ENCODE measurements around the gene MED27. TPM values are rescaled to one million over a fixed set of nuclear protein-coding genes. Genes with fewer than 3 reads are reported as not detected.

The MED27 gene
- total and polyA plus RNA-seq, 8 donors = 0.87 to 21.9 (median 12.7) TPM

GRCh38 chr9:131899296-131900228, 180.1 kb downstream of the MED27 start:
- Histone ChIP-seq H3K27me3 (no peaks in the 10 kb centered on the region), H3K4me3 (no peak overlapping the region), H3K27ac (no peak overlapping the region), H3K9me3 (no peaks in the 10 kb centered on the region), H3K4me1 (no peaks in the 10 kb centered on the region), H3K36me3 (no peaks in the 10 kb centered on the region)
- intact Hi-C loops (cut with DNase I; ENCODE audit: low total_unique reads) = no loop called here
- TF ChIP-seq CTCF (IDR thresholded peaks at IDR 0.05) (no peak), EP300 (IDR thresholded peaks at IDR 0.05) (no peak), POLR2AphosphoS5 (IDR thresholded peaks at IDR 0.05) (no peak), POLR2A (IDR thresholded peaks at IDR 0.05) (no peak)
- no peak for DNase-seq
- 88 to 93% (median 90%) methylated on average over 20 of the region's 20 CpGs for WGBS, 5 donors

GRCh38 chr9:131892902-131893500, 186.7 kb downstream of the MED27 start:
- DNase-seq = no peak
- H3K36me3 ChIP-seq = peaks cover 0 to 46% (median 34%) of the 10 kb centered on the region in 4 donors
- H3K4me1 ChIP-seq = peaks cover 0 to 6% (median 2%) of the 10 kb centered on the region in 4 donors
- H3K27ac ChIP-seq = no peak overlapping the region
- no peaks in the 10 kb centered on the region for H3K27me3 ChIP-seq
- no peaks in the 10 kb centered on the region for H3K9me3 ChIP-seq
- intact Hi-C loops (cut with DNase I; ENCODE audit: low total_unique reads) = no loop called here
- no peak for TF ChIP-seq POLR2AphosphoS5 (IDR thresholded peaks at IDR 0.05)
- TF ChIP-seq CTCF (IDR thresholded peaks at IDR 0.05) = no peak
- TF ChIP-seq EP300 (IDR thresholded peaks at IDR 0.05) = no peak
- TF ChIP-seq POLR2A (IDR thresholded peaks at IDR 0.05) = no peak
- WGBS, 5 donors = 87 to 92% (median 89%) methylated on average over 9 of the region's 9 CpGs
- no peak overlapping the region for H3K4me3 ChIP-seq

- Histone ChIP-seq H3K4me3 (no peak overlapping the region), H3K27ac (no peak overlapping the region), H3K4me1 (peaks cover 0 to 7% (median 5%) of the 10 kb centered on the region in 4 donors), H3K36me3 (peaks cover 0 to 49% (median 34%) of the 10 kb centered on the region in 4 donors), H3K9me3 (no peaks in the 10 kb centered on the region), H3K27me3 (no peaks in the 10 kb centered on the region)
- 62 to 77% (median 66%) methylated on average over 5 of the region's 5 CpGs for WGBS, 5 donors
- intact Hi-C loops (cut with DNase I; ENCODE audit: low total_unique reads) = no loop called here
- no peak for TF ChIP-seq EP300 (IDR thresholded peaks at IDR 0.05)
- no peak for TF ChIP-seq POLR2AphosphoS5 (IDR thresholded peaks at IDR 0.05)
- TF ChIP-seq POLR2A (IDR thresholded peaks at IDR 0.05) = no peak
- no peak for TF ChIP-seq CTCF (IDR thresholded peaks at IDR 0.05)
- no peak for DNase-seq
Observed at GRCh38 chr9:131892162-131892707, 187.4 kb downstream of the MED27 start.

GRCh38 chr9:131891598-131891997, 188.1 kb downstream of the MED27 start:
- peaks cover 0 to 49% (median 34%) of the 10 kb centered on the region in 4 donors for H3K36me3 ChIP-seq
- H3K4me3 ChIP-seq = no peak overlapping the region
- TF ChIP-seq EP300 (IDR thresholded peaks at IDR 0.05) = no peak
- no peak for TF ChIP-seq POLR2AphosphoS5 (IDR thresholded peaks at IDR 0.05)
- no peak for TF ChIP-seq CTCF (IDR thresholded peaks at IDR 0.05)
- no peak for TF ChIP-seq POLR2A (IDR thresholded peaks at IDR 0.05)
- H3K9me3 ChIP-seq = no peaks in the 10 kb centered on the region
- no peak overlapping the region for H3K27ac ChIP-seq
- DNase-seq = peak in 1 of 2 donors; percentile 35
- intact Hi-C loops (cut with DNase I; ENCODE audit: low total_unique reads) = no loop called here
- peaks cover 0 to 12% (median 7%) of the 10 kb centered on the region in 4 donors for H3K4me1 ChIP-seq
- H3K27me3 ChIP-seq = no peaks in the 10 kb centered on the region
- WGBS, 5 donors = 90 to 96% (median 95%) methylated on average over 8 of the region's 8 CpGs
